Measurements from ENCODE around the gene TRRAP.

The TRRAP gene

GRCh38 chr7:99046722-99047121 is 168.4 kb downstream of the TRRAP start:
- H3K4me1 ChIP-seq (ENCODE audit: insufficient read depth, poor library complexity, severe bottlenecking), result peaks cover 14% of the 10 kb centered on the region
- no peak overlapping the region for H3K4me3 ChIP-seq (ENCODE audit: severe bottlenecking)
- no peaks in the 10 kb centered on the region for H3K27me3 ChIP-seq (ENCODE audit: insufficient read depth, poor library complexity, severe bottlenecking)
- peaks cover 94% of the 10 kb centered on the region for H3K36me3 ChIP-seq (ENCODE audit: low read depth)
- no peaks in the 10 kb centered on the region for H3K9me3 ChIP-seq (ENCODE audit: severe bottlenecking)
- H3K27ac ChIP-seq (ENCODE audit: poor library complexity, severe bottlenecking), result no peak overlapping the region
- ATAC-seq (ENCODE audit: low read depth) (no peak), DNase-seq (ENCODE audit: low spot score) (no peak)
- no peak for TF ChIP-seq CTCF (IDR thresholded peaks at IDR 0.05; ENCODE audit: poor library complexity, severe bottlenecking)

GRCh38 chr7:99047526-99048077 is 169.3 kb downstream of the TRRAP start:
- Histone ChIP-seq H3K36me3 (ENCODE audit: low read depth) (peaks cover 92% of the 10 kb centered on the region), H3K4me3 (ENCODE audit: severe bottlenecking) (no peak overlapping the region), H3K27ac (ENCODE audit: poor library complexity, severe bottlenecking) (no peak overlapping the region), H3K9me3 (ENCODE audit: severe bottlenecking) (no peaks in the 10 kb centered on the region), H3K4me1 (ENCODE audit: insufficient read depth, poor library complexity, severe bottlenecking) (peaks cover 14% of the 10 kb centered on the region), H3K27me3 (ENCODE audit: insufficient read depth, poor library complexity, severe bottlenecking) (no peaks in the 10 kb centered on the region)
- TF ChIP-seq CTCF (IDR thresholded peaks at IDR 0.05; ENCODE audit: poor library complexity, severe bottlenecking), result no peak
- ATAC-seq (ENCODE audit: low read depth), result no peak
- no peak for DNase-seq (ENCODE audit: low spot score)

GRCh38 chr7:99050971-99051370 is 172.6 kb downstream of the TRRAP start:
- Histone ChIP-seq H3K36me3 (ENCODE audit: low read depth) (peaks cover 89% of the 10 kb centered on the region), H3K4me1 (ENCODE audit: insufficient read depth, poor library complexity, severe bottlenecking) (peaks cover 14% of the 10 kb centered on the region), H3K27ac (ENCODE audit: poor library complexity, severe bottlenecking) (peak overlapping the region; percentile 30), H3K4me3 (ENCODE audit: severe bottlenecking) (no peak overlapping the region), H3K27me3 (ENCODE audit: insufficient read depth, poor library complexity, severe bottlenecking) (no peaks in the 10 kb centered on the region), H3K9me3 (ENCODE audit: severe bottlenecking) (no peaks in the 10 kb centered on the region)
- ATAC-seq (ENCODE audit: low read depth) (no peak), DNase-seq (ENCODE audit: low spot score) (no peak)
- TF ChIP-seq CTCF (IDR thresholded peaks at IDR 0.05; ENCODE audit: poor library complexity, severe bottlenecking), result no peak

- Histone ChIP-seq H3K4me1 (ENCODE audit: insufficient read depth, poor library complexity, severe bottlenecking) (peaks cover 14% of the 10 kb centered on the region), H3K36me3 (ENCODE audit: low read depth) (peaks cover 80% of the 10 kb centered on the region), H3K4me3 (ENCODE audit: severe bottlenecking) (no peak overlapping the region), H3K27me3 (ENCODE audit: insufficient read depth, poor library complexity, severe bottlenecking) (no peaks in the 10 kb centered on the region), H3K9me3 (ENCODE audit: severe bottlenecking) (no peaks in the 10 kb centered on the region), H3K27ac (ENCODE audit: poor library complexity, severe bottlenecking) (no peak overlapping the region)
- ATAC-seq (ENCODE audit: low read depth), result no peak
- DNase-seq (ENCODE audit: low spot score), result no peak
- no peak for TF ChIP-seq CTCF (IDR thresholded peaks at IDR 0.05; ENCODE audit: poor library complexity, severe bottlenecking)
Observed at GRCh38 chr7:99054781-99055180, 176.4 kb downstream of the TRRAP start.

GRCh38 chr7:99061001-99061776 is 182.9 kb downstream of the TRRAP start:
- no peaks in the 10 kb centered on the region for H3K4me1 ChIP-seq (ENCODE audit: insufficient read depth, poor library complexity, severe bottlenecking)

More at GRCh38 chr7:99061001-99061776, 182.9 kb downstream of the TRRAP start:
- Histone ChIP-seq H3K9me3 (ENCODE audit: severe bottlenecking) (no peaks in the 10 kb centered on the region), H3K36me3 (ENCODE audit: low read depth) (peaks cover 36% of the 10 kb centered on the region), H3K4me3 (ENCODE audit: severe bottlenecking) (no peak overlapping the region), H3K27me3 (ENCODE audit: insufficient read depth, poor library complexity, severe bottlenecking) (no peaks in the 10 kb centered on the region), H3K27ac (ENCODE audit: poor library complexity, severe bottlenecking) (no peak overlapping the region)
- DNase-seq (ENCODE audit: low spot score), result no peak
- ATAC-seq (ENCODE audit: low read depth), result no peak
- TF ChIP-seq CTCF (IDR thresholded peaks at IDR 0.05; ENCODE audit: poor library complexity, severe bottlenecking), result no peak

Measured in RWPE2 (cell line).